ENCODE data around the gene NPAS3. TPM values are rescaled to one million over a fixed set of nuclear protein-coding genes. Genes with fewer than 3 reads are reported as not detected.

The NPAS3 gene
- total and polyA plus RNA-seq, 2 of the 13 experiments (the other 11 are each of a cell fraction or from before 2014, with no cell fraction given): not detected

DNA sequence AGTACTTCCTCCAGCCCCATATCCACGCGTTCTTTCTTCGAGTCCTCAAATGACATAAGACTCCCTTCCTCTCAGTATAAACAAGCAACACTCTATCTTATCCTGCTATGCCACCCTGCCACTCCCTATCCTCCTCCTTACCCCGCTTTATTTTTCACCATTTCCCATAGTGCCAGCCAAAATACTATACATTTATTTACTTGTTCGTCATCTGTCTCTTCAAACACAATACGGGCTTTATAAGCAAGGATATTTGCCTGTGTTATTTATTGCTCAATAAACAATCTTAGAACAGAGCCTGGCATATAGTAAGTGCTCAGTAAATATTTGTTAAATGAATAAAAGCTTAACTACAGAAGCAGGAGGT is 567.3 kb downstream of the NPAS3 start:
- Histone ChIP-seq H3K4me2 (ENCODE audit: low read depth, low read length) (no peak overlapping the region), H3K4me1 (ENCODE audit: insufficient read depth, low read length) (no peaks in the 10 kb centered on the region), H2AFZ (ENCODE audit: low read length) (no peak overlapping the region), H4K20me1 (ENCODE audit: insufficient read depth, low read length) (no peaks in the 10 kb centered on the region), H3K79me2 (ENCODE audit: insufficient read depth, low read length) (no peaks in the 10 kb centered on the region), H3K4me3 (replicated peaks in 1 of 3; ENCODE audit: insufficient read depth in 1 of 3, low read depth in 2 of 3, low read length in 3 of 3) (no peak overlapping the region), H3K9me3 (ENCODE audit: low read length) (no peaks in the 10 kb centered on the region), H3K36me3 (replicated peaks in 1 of 2; ENCODE audit: control insufficient read depth in 1 of 2, insufficient read depth in 2 of 2, low read length in 2 of 2) (no peaks in the 10 kb centered on the region), H3K9ac (ENCODE audit: insufficient read depth, low read depth, low read length) (no peak overlapping the region), H3K27ac (ENCODE audit: extremely low read length, insufficient read depth, low read length) (no peak overlapping the region), H3K27me3 (ENCODE audit: control insufficient read depth in 1 of 2, insufficient read depth in 2 of 2, low read length in 2 of 2) (no peaks in the 10 kb centered on the region)
- TF ChIP-seq ZNF674 (CRISPR knock-in tag; IDR thresholded peaks at IDR 0.05; ENCODE audit: low read depth): no peak
- TF ChIP-seq, protein P1, sequence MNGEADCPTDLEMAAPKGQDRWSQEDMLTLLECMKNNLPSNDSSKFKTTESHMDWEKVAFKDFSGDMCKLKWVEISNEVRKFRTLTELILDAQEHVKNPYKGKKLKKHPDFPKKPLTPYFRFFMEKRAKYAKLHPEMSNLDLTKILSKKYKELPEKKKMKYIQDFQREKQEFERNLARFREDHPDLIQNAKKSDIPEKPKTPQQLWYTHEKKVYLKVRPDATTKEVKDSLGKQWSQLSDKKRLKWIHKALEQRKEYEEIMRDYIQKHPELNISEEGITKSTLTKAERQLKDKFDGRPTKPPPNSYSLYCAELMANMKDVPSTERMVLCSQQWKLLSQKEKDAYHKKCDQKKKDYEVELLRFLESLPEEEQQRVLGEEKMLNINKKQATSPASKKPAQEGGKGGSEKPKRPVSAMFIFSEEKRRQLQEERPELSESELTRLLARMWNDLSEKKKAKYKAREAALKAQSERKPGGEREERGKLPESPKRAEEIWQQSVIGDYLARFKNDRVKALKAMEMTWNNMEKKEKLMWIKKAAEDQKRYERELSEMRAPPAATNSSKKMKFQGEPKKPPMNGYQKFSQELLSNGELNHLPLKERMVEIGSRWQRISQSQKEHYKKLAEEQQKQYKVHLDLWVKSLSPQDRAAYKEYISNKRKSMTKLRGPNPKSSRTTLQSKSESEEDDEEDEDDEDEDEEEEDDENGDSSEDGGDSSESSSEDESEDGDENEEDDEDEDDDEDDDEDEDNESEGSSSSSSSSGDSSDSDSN (CRISPR knock-in tag; IDR thresholded peaks at IDR 0.05): no peak
- TF ChIP-seq TBL1XR1 (IDR thresholded peaks at IDR 0.05; ENCODE audit: borderline replicate concordance, low read length, partially characterized antibody): no peak
- TF ChIP-seq KLF12 (CRISPR knock-in tag; IDR thresholded peaks at IDR 0.05; ENCODE audit: borderline replicate concordance): no peak
- TF ChIP-seq ZBTB20 (CRISPR knock-in tag; IDR thresholded peaks at IDR 0.05; ENCODE audit: borderline replicate concordance, low read depth): no peak
- no peak for TF ChIP-seq ZNF460 (CRISPR knock-in tag; IDR thresholded peaks at IDR 0.05; ENCODE audit: borderline replicate concordance)
- no peak for TF ChIP-seq ZSCAN25 (CRISPR knock-in tag; IDR thresholded peaks at IDR 0.05)
- no peak for TF ChIP-seq ZNF766 (CRISPR knock-in tag; IDR thresholded peaks at IDR 0.05; ENCODE audit: borderline replicate concordance)
- DNase-seq (ENCODE audit: low spot score): no peak
- POLR2A ChIA-PET: no interaction called here
- in situ Hi-C loops (cut with HindIII; ENCODE audit: extremely low pct_ligation_motif_present, low pct_unique_long_range_greater_than_20kb): no loop called here
- CTCF ChIA-PET (ENCODE audit: low intra/inter-chr PET ratio, low total read pairs): no interaction called here
- intact Hi-C loops (cut with micrococcal nuclease; ENCODE audit: unreplicated experiment): no loop called here
- FAIRE-seq: no peak
- BruUV-seq (replicated peaks): no TSS peak
- ATAC-seq: no peak
- 35% methylated on average over 6 of the region's 6 CpGs for whole genome bisulfite sequencing (ENCODE audit: low lambda C conversion rate)

Data from HepG2 (cell line).